SK-N-SH treated with all-trans-retinoic acid at 6 μM for 48 hours (cell line): Measurements from ENCODE around the gene TTLL8.

Experiments used
- ARNTL ChIP-seq: fragments of 450-650 bp; formaldehyde crosslinking; IDR thresholded peaks from 2 replicates; pipeline ENCODE4 v1.5.0; 2020; ENCODE audit warnings: low read depth, mild to moderate bottlenecking, moderate library complexity, borderline replicate concordance
- ISL1 ChIP-seq: fragments of 250-450 bp; sonication (Bioruptor Pico); IDR thresholded peaks from 2 replicates; pipeline ENCODE4 v2.1.2; 2022; ENCODE audit warnings: mild to moderate bottlenecking, moderate library complexity
- RARB ChIP-seq: fragments of 250-450 bp; sonication (Bioruptor Pico); IDR thresholded peaks from 2 replicates; pipeline ENCODE4 v1.8.0; 2021; ENCODE audit warnings: mild to moderate bottlenecking, moderate library complexity
- ZNF70 ChIP-seq: fragments of 450-650 bp; formaldehyde crosslinking; IDR thresholded peaks from 2 replicates; pipeline ENCODE4 v1.5.0; 2020; ENCODE audit warnings: mild to moderate bottlenecking, moderate library complexity
- TF ChIP-seq, protein P1 (sequence below): fragments of 250-450 bp; sonication (Bioruptor Pico); IDR thresholded peaks from 2 replicates; pipeline ENCODE4 v1.8.0; 2020; ENCODE audit warnings: mild to moderate bottlenecking, moderate library complexity, borderline replicate concordance
- TF ChIP-seq, protein P2 (sequence below): fragments of 250-450 bp; sonication (Bioruptor Pico); IDR thresholded peaks from 2 replicates; pipeline ENCODE4 v1.5.1; 2021; ENCODE audit warnings: mild to moderate bottlenecking, moderate library complexity
- TF ChIP-seq, protein P3 (sequence below): fragments of 250-450 bp; sonication (Bioruptor Pico); IDR thresholded peaks from 2 replicates; pipeline ENCODE4 v1.5.0; 2020; ENCODE audit warnings: mild to moderate bottlenecking, moderate library complexity
- TF ChIP-seq, protein P4 (sequence below): fragments of 250-450 bp; sonication (Bioruptor Pico); IDR thresholded peaks from 2 replicates; pipeline ENCODE4 v1.8.0; 2021; ENCODE audit warnings: low read depth, mild to moderate bottlenecking, moderate library complexity, borderline replicate concordance

DNA sequence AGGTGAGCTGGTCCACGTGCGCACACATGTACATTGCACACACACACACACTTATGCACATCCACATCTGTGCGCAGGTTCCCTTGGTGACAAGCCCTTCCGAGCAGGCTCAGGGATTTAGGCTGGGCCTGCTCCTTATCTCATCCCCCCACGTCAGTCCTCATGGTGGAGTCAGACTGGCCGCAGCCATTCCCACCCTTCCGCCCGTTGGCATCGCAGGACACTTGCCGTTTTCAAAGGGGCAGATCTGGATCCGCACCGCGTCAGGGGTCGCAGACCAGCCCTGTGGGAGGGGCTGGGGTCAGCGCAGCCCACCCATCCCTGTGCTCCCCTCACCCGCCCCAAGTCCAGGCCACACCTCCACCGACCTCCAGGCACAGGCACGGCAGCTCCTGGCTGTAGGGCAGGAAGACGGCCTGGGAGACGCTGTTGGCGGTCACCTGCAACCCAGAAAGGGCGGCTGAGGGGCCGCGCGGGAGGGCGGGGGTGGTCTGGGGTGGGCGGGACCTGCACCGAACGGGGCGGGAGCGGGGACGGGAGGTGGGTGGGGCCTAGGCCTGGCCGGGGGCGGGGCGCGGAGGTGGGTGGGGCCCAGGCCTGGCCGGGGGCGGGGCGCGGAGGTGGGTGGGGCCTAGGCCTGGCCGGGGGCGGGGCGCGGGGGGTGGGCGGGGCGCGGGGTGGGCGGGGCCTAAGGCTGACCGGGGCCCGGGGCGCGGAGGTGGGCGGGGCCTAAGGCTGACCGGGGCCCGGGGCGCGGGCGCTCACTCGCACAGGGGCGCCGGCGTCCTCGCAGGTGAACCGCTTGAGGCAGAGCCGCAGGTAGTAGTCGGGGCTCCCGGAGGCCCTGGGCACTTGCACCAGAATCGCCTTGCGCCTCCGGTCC is 58.8 kb downstream of the TTLL8 start:
- TF ChIP-seq, protein P1, sequence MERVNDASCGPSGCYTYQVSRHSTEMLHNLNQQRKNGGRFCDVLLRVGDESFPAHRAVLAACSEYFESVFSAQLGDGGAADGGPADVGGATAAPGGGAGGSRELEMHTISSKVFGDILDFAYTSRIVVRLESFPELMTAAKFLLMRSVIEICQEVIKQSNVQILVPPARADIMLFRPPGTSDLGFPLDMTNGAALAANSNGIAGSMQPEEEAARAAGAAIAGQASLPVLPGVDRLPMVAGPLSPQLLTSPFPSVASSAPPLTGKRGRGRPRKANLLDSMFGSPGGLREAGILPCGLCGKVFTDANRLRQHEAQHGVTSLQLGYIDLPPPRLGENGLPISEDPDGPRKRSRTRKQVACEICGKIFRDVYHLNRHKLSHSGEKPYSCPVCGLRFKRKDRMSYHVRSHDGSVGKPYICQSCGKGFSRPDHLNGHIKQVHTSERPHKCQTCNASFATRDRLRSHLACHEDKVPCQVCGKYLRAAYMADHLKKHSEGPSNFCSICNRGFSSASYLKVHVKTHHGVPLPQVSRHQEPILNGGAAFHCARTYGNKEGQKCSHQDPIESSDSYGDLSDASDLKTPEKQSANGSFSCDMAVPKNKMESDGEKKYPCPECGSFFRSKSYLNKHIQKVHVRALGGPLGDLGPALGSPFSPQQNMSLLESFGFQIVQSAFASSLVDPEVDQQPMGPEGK (CRISPR knock-in tag), result no peak
- TF ChIP-seq RARB (no peak), ISL1 (CRISPR knock-in tag) (no peak), ARNTL (CRISPR knock-in tag) (no peak), ZNF70 (CRISPR knock-in tag) (no peak)
- TF ChIP-seq, protein P2, sequence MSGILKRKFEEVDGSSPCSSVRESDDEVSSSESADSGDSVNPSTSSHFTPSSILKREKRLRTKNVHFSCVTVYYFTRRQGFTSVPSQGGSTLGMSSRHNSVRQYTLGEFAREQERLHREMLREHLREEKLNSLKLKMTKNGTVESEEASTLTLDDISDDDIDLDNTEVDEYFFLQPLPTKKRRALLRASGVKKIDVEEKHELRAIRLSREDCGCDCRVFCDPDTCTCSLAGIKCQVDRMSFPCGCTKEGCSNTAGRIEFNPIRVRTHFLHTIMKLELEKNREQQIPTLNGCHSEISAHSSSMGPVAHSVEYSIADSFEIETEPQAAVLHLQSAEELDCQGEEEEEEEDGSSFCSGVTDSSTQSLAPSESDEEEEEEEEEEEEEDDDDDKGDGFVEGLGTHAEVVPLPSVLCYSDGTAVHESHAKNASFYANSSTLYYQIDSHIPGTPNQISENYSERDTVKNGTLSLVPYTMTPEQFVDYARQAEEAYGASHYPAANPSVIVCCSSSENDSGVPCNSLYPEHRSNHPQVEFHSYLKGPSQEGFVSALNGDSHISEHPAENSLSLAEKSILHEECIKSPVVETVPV (CRISPR knock-in tag), result no peak
- TF ChIP-seq, protein P3, sequence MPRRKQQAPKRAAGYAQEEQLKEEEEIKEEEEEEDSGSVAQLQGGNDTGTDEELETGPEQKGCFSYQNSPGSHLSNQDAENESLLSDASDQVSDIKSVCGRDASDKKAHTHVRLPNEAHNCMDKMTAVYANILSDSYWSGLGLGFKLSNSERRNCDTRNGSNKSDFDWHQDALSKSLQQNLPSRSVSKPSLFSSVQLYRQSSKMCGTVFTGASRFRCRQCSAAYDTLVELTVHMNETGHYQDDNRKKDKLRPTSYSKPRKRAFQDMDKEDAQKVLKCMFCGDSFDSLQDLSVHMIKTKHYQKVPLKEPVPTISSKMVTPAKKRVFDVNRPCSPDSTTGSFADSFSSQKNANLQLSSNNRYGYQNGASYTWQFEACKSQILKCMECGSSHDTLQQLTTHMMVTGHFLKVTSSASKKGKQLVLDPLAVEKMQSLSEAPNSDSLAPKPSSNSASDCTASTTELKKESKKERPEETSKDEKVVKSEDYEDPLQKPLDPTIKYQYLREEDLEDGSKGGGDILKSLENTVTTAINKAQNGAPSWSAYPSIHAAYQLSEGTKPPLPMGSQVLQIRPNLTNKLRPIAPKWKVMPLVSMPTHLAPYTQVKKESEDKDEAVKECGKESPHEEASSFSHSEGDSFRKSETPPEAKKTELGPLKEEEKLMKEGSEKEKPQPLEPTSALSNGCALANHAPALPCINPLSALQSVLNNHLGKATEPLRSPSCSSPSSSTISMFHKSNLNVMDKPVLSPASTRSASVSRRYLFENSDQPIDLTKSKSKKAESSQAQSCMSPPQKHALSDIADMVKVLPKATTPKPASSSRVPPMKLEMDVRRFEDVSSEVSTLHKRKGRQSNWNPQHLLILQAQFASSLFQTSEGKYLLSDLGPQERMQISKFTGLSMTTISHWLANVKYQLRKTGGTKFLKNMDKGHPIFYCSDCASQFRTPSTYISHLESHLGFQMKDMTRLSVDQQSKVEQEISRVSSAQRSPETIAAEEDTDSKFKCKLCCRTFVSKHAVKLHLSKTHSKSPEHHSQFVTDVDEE (CRISPR knock-in tag), result no peak
- TF ChIP-seq, protein P4, sequence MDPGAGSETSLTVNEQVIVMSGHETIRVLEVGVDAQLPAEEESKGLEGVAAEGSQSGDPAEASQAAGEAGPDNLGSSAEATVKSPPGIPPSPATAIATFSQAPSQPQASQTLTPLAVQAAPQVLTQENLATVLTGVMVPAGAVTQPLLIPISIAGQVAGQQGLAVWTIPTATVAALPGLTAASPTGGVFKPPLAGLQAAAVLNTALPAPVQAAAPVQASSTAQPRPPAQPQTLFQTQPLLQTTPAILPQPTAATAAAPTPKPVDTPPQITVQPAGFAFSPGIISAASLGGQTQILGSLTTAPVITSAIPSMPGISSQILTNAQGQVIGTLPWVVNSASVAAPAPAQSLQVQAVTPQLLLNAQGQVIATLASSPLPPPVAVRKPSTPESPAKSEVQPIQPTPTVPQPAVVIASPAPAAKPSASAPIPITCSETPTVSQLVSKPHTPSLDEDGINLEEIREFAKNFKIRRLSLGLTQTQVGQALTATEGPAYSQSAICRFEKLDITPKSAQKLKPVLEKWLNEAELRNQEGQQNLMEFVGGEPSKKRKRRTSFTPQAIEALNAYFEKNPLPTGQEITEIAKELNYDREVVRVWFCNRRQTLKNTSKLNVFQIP (CRISPR knock-in tag), result no peak
